Measurements from ENCODE around the gene LPCAT1.
"Not testable (repeated sequence)": the region's sequence is repeated elsewhere in the genome, so short reads cannot be mapped to it uniquely, and the experiment has no call there.

Gene LPCAT1

GRCh38 chr5:1511651-1512540 lies 11.9 kb downstream of the LPCAT1 start:
- FAIRE-seq (no peak), DNase-seq (ENCODE audit: insufficient read length, low spot score) (peak; percentile 59)

- FAIRE-seq (no peak), DNase-seq (ENCODE audit: insufficient read length, low spot score) (no peak)
Observed at GRCh38 chr5:1511048-1511447, 12.7 kb downstream of the LPCAT1 start.

- DNase-seq (ENCODE audit: insufficient read length, low spot score), result no peak
- FAIRE-seq, result peak; percentile 31
Observed at GRCh38 chr5:1510631-1511030, 13.1 kb downstream of the LPCAT1 start.

- no peak for FAIRE-seq
- DNase-seq (ENCODE audit: insufficient read length, low spot score), result no peak
Observed at GRCh38 chr5:1510151-1510561, 13.6 kb downstream of the LPCAT1 start.

- FAIRE-seq, result no peak
- DNase-seq (ENCODE audit: insufficient read length, low spot score), result no peak
Observed at GRCh38 chr5:1509346-1510085, 14.2 kb downstream of the LPCAT1 start.

GRCh38 chr5:1508659-1509290 lies 15.0 kb downstream of the LPCAT1 start:
- DNase-seq (ENCODE audit: insufficient read length, low spot score), result no peak
- no peak for FAIRE-seq

- FAIRE-seq (no peak), DNase-seq (ENCODE audit: insufficient read length, low spot score) (no peak)
Observed at GRCh38 chr5:1507961-1508658, 15.7 kb downstream of the LPCAT1 start.

- FAIRE-seq (no peak), DNase-seq (ENCODE audit: insufficient read length, low spot score) (no peak)
Observed at GRCh38 chr5:1507457-1507856, 16.3 kb downstream of the LPCAT1 start.

- FAIRE-seq (no peak), DNase-seq (ENCODE audit: insufficient read length, low spot score) (no peak)
Observed at GRCh38 chr5:1507014-1507375, 16.8 kb downstream of the LPCAT1 start.

- DNase-seq (ENCODE audit: insufficient read length, low spot score) (no peak), FAIRE-seq (no peak)
Observed at GRCh38 chr5:1506242-1507013, 17.3 kb downstream of the LPCAT1 start.

GRCh38 chr5:1505506-1506241 lies 18.1 kb downstream of the LPCAT1 start:
- FAIRE-seq (peak; percentile 13), DNase-seq (ENCODE audit: insufficient read length, low spot score) (no peak)

GRCh38 chr5:1505089-1505488 lies 18.7 kb downstream of the LPCAT1 start:
- peak; percentile 48 for FAIRE-seq
- DNase-seq (ENCODE audit: insufficient read length, low spot score), result not testable (repeated sequence)

GRCh38 chr5:1504617-1505016 lies 19.1 kb downstream of the LPCAT1 start:
- no peak for DNase-seq (ENCODE audit: insufficient read length, low spot score)
- FAIRE-seq, result no peak

GRCh38 chr5:1504069-1504595 lies 19.6 kb downstream of the LPCAT1 start:
- no peak for FAIRE-seq
- no peak for DNase-seq (ENCODE audit: insufficient read length, low spot score)

GRCh38 chr5:1503241-1504068 lies 20.3 kb downstream of the LPCAT1 start:
- no peak for DNase-seq (ENCODE audit: insufficient read length, low spot score)
- no peak for FAIRE-seq

- no peak for FAIRE-seq
- DNase-seq (ENCODE audit: insufficient read length, low spot score), result no peak
Observed at GRCh38 chr5:1502737-1503120, 21.0 kb downstream of the LPCAT1 start.

- DNase-seq (ENCODE audit: insufficient read length, low spot score), result no peak
- no peak for FAIRE-seq
Observed at GRCh38 chr5:1502046-1502736, 21.6 kb downstream of the LPCAT1 start.

All from HTR-8/SVneo (cell line).